HepG2 (cell line): ENCODE results near the gene AMHR2. TPM values are rescaled to one million over a fixed set of nuclear protein-coding genes. Genes with fewer than 3 reads are reported as not detected.

Experiments used
- ATAC-seq: fragments of 200-7000 bp; cut with Tn5 transposase; 3 replicates; pipeline ENCODE4 v1.9.1; 2020; ENCODE audit warnings: mild to moderate bottlenecking, moderate library complexity
- BruUV-seq: library from RNA; stranded (reverse); fragments of 400-500 nt; replicated peaks from 2 replicates; lab custom pipeline; 2021; lab: Mats Ljungman, UMichigan
- CTCF ChIA-PET: fragments of 300-600 bp; formaldehyde crosslinking; extraction: SDS; loops from one replicate; lab custom pipeline; 2021; ENCODE audit warnings: low total read pairs, inconsistent platforms, low intra/inter-chr PET ratio; lab: Yijun Ruan, JAX
- POLR2A ChIA-PET: fragments of 350-600 bp; sonication (Branson Sonifier 250); formaldehyde crosslinking; loops from one replicate; lab custom pipeline; 2020; ENCODE audit warnings: antibody characterized with exemption, inconsistent platforms; lab: Yijun Ruan, JAX
- DNase-seq: peaks from one replicate; pipeline ENCODE4 v3.0.0-alpha.2; 2015; ENCODE audit warnings: low spot score
- FAIRE-seq: peaks from 3 replicates; lab custom pipeline; 2011; peaks lifted over from hg19 to GRCh38; lab: Jason Lieb, UNC
- H2AFZ ChIP-seq: one replicate; pipeline ENCODE4 v1.6.1; 2011; ENCODE audit warnings: low read length, inconsistent platforms
- H3K27ac ChIP-seq: fragments of 300-600 bp; 3 replicates; pipeline ENCODE4 v1.8.0; 2011; ENCODE audit warnings: mixed run types, mild to moderate bottlenecking, mixed read lengths, low read length, inconsistent platforms; ENCODE audit not compliant: insufficient read depth; ENCODE audit errors: extremely low read length
- H3K27me3 ChIP-seq, 2 experiments: fragments of 200-600 bp in 1 of 2; 2 replicates in 1 of 2; 3 replicates in 1 of 2; pipeline versions ENCODE4 v1.6.0 to v1.8.0; 2011; ENCODE audit warnings: low read length in 2 of 2, mild to moderate bottlenecking in 2 of 2, moderate library complexity in 2 of 2, inconsistent platforms in 1 of 2; ENCODE audit not compliant: insufficient read depth in 2 of 2, control insufficient read depth in 1 of 2
- H3K36me3 ChIP-seq, 2 experiments: fragments of 200-600 bp in 1 of 2; replicated peaks in 1 of 2; 2 replicates in 1 of 2; 3 replicates in 1 of 2; pipeline versions ENCODE4 v1.5.1 to v1.8.0; 2011; ENCODE audit warnings: low read length in 2 of 2, inconsistent platforms in 1 of 2; ENCODE audit not compliant: insufficient read depth in 2 of 2, control insufficient read depth in 1 of 2
- H3K4me1 ChIP-seq: 2 replicates; pipeline ENCODE4 v1.5.1; 2012; ENCODE audit warnings: low read length, inconsistent platforms; ENCODE audit not compliant: insufficient read depth
- H3K4me2 ChIP-seq: 2 replicates; pipeline ENCODE4 v1.6.0; 2011; ENCODE audit warnings: low read depth, low read length, inconsistent platforms
- H3K4me3 ChIP-seq, 3 experiments: fragments of 200-600 bp in 1 of 3; sonication (generic), shearing (Covaris generic) in 1 of 3; replicated peaks in 1 of 3; 2 replicates each; pipeline ENCODE4 v1.5.1; 2011 to 2016; ENCODE audit warnings: low read length in 3 of 3, inconsistent platforms in 2 of 3, low read depth in 2 of 3, mild to moderate bottlenecking in 2 of 3, control low read depth in 1 of 3, mixed read lengths in 1 of 3; ENCODE audit not compliant: insufficient read depth in 1 of 3
- H3K79me2 ChIP-seq: one replicate; pipeline ENCODE4 v1.6.1; 2011; ENCODE audit warnings: low read length, inconsistent platforms; ENCODE audit not compliant: insufficient read depth
- H3K9ac ChIP-seq: 2 replicates; pipeline ENCODE4 v1.6.0; 2011; ENCODE audit warnings: mild to moderate bottlenecking, low read depth, low read length, inconsistent platforms; ENCODE audit not compliant: insufficient read depth
- H3K9me3 ChIP-seq: 2 replicates; pipeline ENCODE4 v1.5.1; 2012; ENCODE audit warnings: mild to moderate bottlenecking, low read length
- H4K20me1 ChIP-seq: 2 replicates; pipeline ENCODE4 v1.6.0; 2011; ENCODE audit warnings: inconsistent platforms, mild to moderate bottlenecking, low read length, moderate library complexity; ENCODE audit not compliant: insufficient read depth
- KIAA2018 ChIP-seq: sonication (generic); formaldehyde crosslinking; IDR thresholded peaks from 2 replicates; pipeline ENCODE4 v1.5.0; 2020; ENCODE audit warnings: mild to moderate bottlenecking, missing genetic modification reagents, borderline replicate concordance
- LBX2 ChIP-seq: sonication (generic); formaldehyde crosslinking; IDR thresholded peaks from 2 replicates; pipeline ENCODE4 v1.5.0; 2020; ENCODE audit warnings: missing genetic modification reagents, mild to moderate bottlenecking, borderline replicate concordance
- POLR2AphosphoS2 ChIP-seq: IDR thresholded peaks from 2 replicates; pipeline ENCODE4 v1.6.1; 2011; ENCODE audit warnings: low read depth, low read length, improper control_type of control experiment
- RBFOX2 ChIP-seq: fragments of 200-400 bp; formaldehyde crosslinking; IDR thresholded peaks from 2 replicates; pipeline ENCODE4 v1.6.1; 2017; ENCODE audit warnings: low read depth, mild to moderate bottlenecking, low read length
- ZNF143 ChIP-seq: sonication (generic); formaldehyde crosslinking; IDR thresholded peaks from 2 replicates; pipeline ENCODE4 v1.4.0; 2020; ENCODE audit warnings: missing genetic modification reagents
- ZNF564 ChIP-seq: sonication (generic); formaldehyde crosslinking; IDR thresholded peaks from 2 replicates; pipeline ENCODE4 v1.8.1; 2023; ENCODE audit warnings: mild to moderate bottlenecking, missing genetic modification reagents
- ZNF839 ChIP-seq: sonication (generic); formaldehyde crosslinking; IDR thresholded peaks from 2 replicates; pipeline ENCODE4 v1.4.0; 2020; ENCODE audit warnings: missing genetic modification reagents, mild to moderate bottlenecking, borderline replicate concordance
- ZSCAN31 ChIP-seq: sonication (generic); formaldehyde crosslinking; IDR thresholded peaks from 2 replicates; pipeline ENCODE4 v1.5.0; 2020; ENCODE audit warnings: low read depth, mild to moderate bottlenecking, missing genetic modification reagents
- WGBS: methylation state at CpG from one replicate; pipeline ENCODE4 v1.1.6; 2017; ENCODE audit warnings: low lambda C conversion rate; 5-methylcytosine and 5-hydroxymethylcytosine counted together
- in situ Hi-C: cut with HindIII; loops from 2 replicates; pipeline ENCODE4 v1.10.0; 2017; ENCODE audit warnings: low pct_unique_long_range_greater_than_20kb; ENCODE audit not compliant: extremely low pct_ligation_motif_present
- intact Hi-C: fragments of 100-400 bp; cut with micrococcal nuclease; formaldehyde crosslinking; loops from one replicate; pipeline ENCODE4 v1.10.0; 2022; ENCODE audit not compliant: unreplicated experiment
- polyA plus RNA-seq, 8 experiments: library from polyadenylated mRNA; depleted of rRNA in 3 of 8; stranded (reverse) in 7 of 8; unstranded in 1 of 8; fragments of >200 nt; fragmentation: Illumina TruSeq in 4 of 8; extraction: Trizol in 4 of 8; gene quantifications; 2 replicates each; pipeline versions ENCODE4 v1.2.1 to v1.2.3, GENCODE V29; 2011 to 2016; ENCODE audit warnings: low read depth in 4 of 8, missing spikeins in 1 of 8, mixed read lengths in 1 of 8; ENCODE audit not compliant: insufficient read depth in 1 of 8
- total RNA-seq, 5 experiments: library from RNA; depleted of rRNA; stranded (reverse); fragments of >200 nt; fragmentation: Illumina TruSeq; extraction: Trizol; gene quantifications; 2 replicates each; pipeline ENCODE4 v1.2.3, GENCODE V29; 2016; ENCODE audit warnings: low read depth in 1 of 5
- TF ChIP-seq, protein P1 (sequence below): IDR thresholded peaks from 2 replicates; pipeline ENCODE4 v1.6.1; 2016
- TF ChIP-seq, protein P2 (sequence below): sonication (generic); formaldehyde crosslinking; IDR thresholded peaks from 2 replicates; pipeline ENCODE4 v1.5.0; 2020; ENCODE audit warnings: mild to moderate bottlenecking, missing genetic modification reagents, moderate library complexity

AMHR2 gene
- total and polyA plus RNA-seq, 2 of the 13 experiments (the other 11 are each of a cell fraction or from before 2014, with no cell fraction given): 0.24 to 0.58 TPM

- in situ Hi-C loops: no loop called here
- Histone ChIP-seq H3K9ac (no peak overlapping the region), H3K4me2 (no peak overlapping the region), H3K4me1 (no peaks in the 10 kb centered on the region), H3K79me2 (peaks cover 21% of the 10 kb centered on the region), H4K20me1 (peaks cover 39% of the 10 kb centered on the region), H3K4me3 (no peak overlapping the region), H3K27me3 (no peaks in the 10 kb centered on the region), H3K27ac (no peak overlapping the region), H3K9me3 (no peaks in the 10 kb centered on the region), H2AFZ (no peak overlapping the region), H3K36me3 (peaks cover 38 to 90% of the 10 kb centered on the region in 2 experiments)
- DNase-seq (no peak), FAIRE-seq (no peak), ATAC-seq (peak; percentile 43)
- ChIA-PET POLR2A (interaction anchor here (0.8 to 1.7 kb wide), 4 partner anchors 20 to 97 kb away, joined by 3 to 8 read pairs (median 4); partner anchors contain the start of genes SP1 and TARBP2), CTCF (no interaction called here)
- BruUV-seq: no TSS peak
- 91% methylated on average over 2 of the region's 2 CpGs for WGBS
- intact Hi-C loops: no loop called here
- TF ChIP-seq ZNF143 (CRISPR knock-in tag) (no peak), ZNF839 (CRISPR knock-in tag) (no peak), LBX2 (CRISPR knock-in tag) (no peak), RBFOX2 (peak; percentile 14; the same call in 1 of the 2 replicates), ZSCAN31 (CRISPR knock-in tag) (no peak), ZNF564 (CRISPR knock-in tag) (no peak), KIAA2018 (CRISPR knock-in tag) (no peak), POLR2AphosphoS2 (peak; percentile 10; the same call in 1 of the 2 replicates)
- TF ChIP-seq, protein P1, sequence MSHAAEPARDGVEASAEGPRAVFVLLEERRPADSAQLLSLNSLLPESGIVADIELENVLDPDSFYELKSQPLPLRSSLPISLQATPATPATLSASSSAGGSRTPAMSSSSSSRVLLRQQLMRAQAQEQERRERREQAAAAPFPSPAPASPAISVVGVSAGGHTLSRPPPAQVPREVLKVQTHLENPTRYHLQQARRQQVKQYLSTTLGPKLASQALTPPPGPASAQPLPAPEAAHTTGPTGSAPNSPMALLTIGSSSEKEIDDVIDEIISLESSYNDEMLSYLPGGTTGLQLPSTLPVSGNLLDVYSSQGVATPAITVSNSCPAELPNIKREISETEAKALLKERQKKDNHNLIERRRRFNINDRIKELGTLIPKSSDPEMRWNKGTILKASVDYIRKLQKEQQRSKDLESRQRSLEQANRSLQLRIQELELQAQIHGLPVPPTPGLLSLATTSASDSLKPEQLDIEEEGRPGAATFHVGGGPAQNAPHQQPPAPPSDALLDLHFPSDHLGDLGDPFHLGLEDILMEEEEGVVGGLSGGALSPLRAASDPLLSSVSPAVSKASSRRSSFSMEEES (CRISPR knock-in tag): no peak
- TF ChIP-seq, protein P2, sequence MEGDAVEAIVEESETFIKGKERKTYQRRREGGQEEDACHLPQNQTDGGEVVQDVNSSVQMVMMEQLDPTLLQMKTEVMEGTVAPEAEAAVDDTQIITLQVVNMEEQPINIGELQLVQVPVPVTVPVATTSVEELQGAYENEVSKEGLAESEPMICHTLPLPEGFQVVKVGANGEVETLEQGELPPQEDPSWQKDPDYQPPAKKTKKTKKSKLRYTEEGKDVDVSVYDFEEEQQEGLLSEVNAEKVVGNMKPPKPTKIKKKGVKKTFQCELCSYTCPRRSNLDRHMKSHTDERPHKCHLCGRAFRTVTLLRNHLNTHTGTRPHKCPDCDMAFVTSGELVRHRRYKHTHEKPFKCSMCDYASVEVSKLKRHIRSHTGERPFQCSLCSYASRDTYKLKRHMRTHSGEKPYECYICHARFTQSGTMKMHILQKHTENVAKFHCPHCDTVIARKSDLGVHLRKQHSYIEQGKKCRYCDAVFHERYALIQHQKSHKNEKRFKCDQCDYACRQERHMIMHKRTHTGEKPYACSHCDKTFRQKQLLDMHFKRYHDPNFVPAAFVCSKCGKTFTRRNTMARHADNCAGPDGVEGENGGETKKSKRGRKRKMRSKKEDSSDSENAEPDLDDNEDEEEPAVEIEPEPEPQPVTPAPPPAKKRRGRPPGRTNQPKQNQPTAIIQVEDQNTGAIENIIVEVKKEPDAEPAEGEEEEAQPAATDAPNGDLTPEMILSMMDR (CRISPR knock-in tag): peak; percentile 22
Measured at GRCh38 chr12:53476769-53477209, 53.1 kb downstream of the AMHR2 start.
